Measurements from ENCODE around the gene SPEF1.
"Not testable (repeated sequence)": the region's sequence is repeated elsewhere in the genome, so short reads cannot be mapped to it uniquely, and the experiment has no call there.

Gene SPEF1

GRCh38 chr20:3794701-3795420, 13.6 kb upstream of the SPEF1 start:
- H3K4me3 ChIP-seq (ENCODE audit: low read depth, low read length): peak overlapping the region; percentile 67
- no peak for DNase-seq (ENCODE audit: low read depth)

- H3K4me3 ChIP-seq (ENCODE audit: low read depth, low read length); DNase-seq (ENCODE audit: low read depth): not testable (repeated sequence)
Observed at GRCh38 chr20:3794168-3794567, 12.9 kb upstream of the SPEF1 start.

GRCh38 chr20:3789201-3789600, 8.0 kb upstream of the SPEF1 start:
- not testable (repeated sequence) for DNase-seq (ENCODE audit: low read depth); H3K4me3 ChIP-seq (ENCODE audit: low read depth, low read length)

GRCh38 chr20:3788685-3789155, 7.5 kb upstream of the SPEF1 start:
- H3K4me3 ChIP-seq (ENCODE audit: low read depth, low read length): no peak overlapping the region
- no peak for DNase-seq (ENCODE audit: low read depth)

- no peak for DNase-seq (ENCODE audit: low read depth)
- H3K4me3 ChIP-seq (ENCODE audit: low read depth, low read length): peak overlapping the region; percentile 39
Observed at GRCh38 chr20:3787324-3788014, 6.2 kb upstream of the SPEF1 start.

GRCh38 chr20:3786665-3787323, 5.5 kb upstream of the SPEF1 start, which contains the start of gene CENPB:
CENPB (minus strand) TSS chr20:3786740; CDS start chr20:3786483, 257 bp downstream.
- H3K4me3 ChIP-seq (ENCODE audit: low read depth, low read length): peak within 1 kb of the TSS; percentile 63
- no peak for DNase-seq (ENCODE audit: low read depth)

- peak overlapping the region; percentile 63 for H3K4me3 ChIP-seq (ENCODE audit: low read depth, low read length)
- DNase-seq (ENCODE audit: low read depth): no peak
Observed at GRCh38 chr20:3786126-3786484, 4.9 kb upstream of the SPEF1 start.

- DNase-seq (ENCODE audit: low read depth): no peak
- H3K4me3 ChIP-seq (ENCODE audit: low read depth, low read length): peak overlapping the region; percentile 63
Observed at GRCh38 chr20:3785240-3786125, 4.2 kb upstream of the SPEF1 start.

GRCh38 chr20:3784863-3785239, 3.6 kb upstream of the SPEF1 start:
- DNase-seq (ENCODE audit: low read depth): no peak
- H3K4me3 ChIP-seq (ENCODE audit: low read depth, low read length): peak overlapping the region; percentile 63

GRCh38 chr20:3784216-3784853, 3.1 kb upstream of the SPEF1 start:
- DNase-seq (ENCODE audit: low read depth): no peak
- H3K4me3 ChIP-seq (ENCODE audit: low read depth, low read length): no peak overlapping the region

- no peak for DNase-seq (ENCODE audit: low read depth)
- no peak overlapping the region for H3K4me3 ChIP-seq (ENCODE audit: low read depth, low read length)
Observed at GRCh38 chr20:3783511-3784195, 2.4 kb upstream of the SPEF1 start.

- no peak for DNase-seq (ENCODE audit: low read depth)
- no peak overlapping the region for H3K4me3 ChIP-seq (ENCODE audit: low read depth, low read length)
Observed at GRCh38 chr20:3783068-3783489, 1.8 kb upstream of the SPEF1 start.

- DNase-seq (ENCODE audit: low read depth): no peak
- no peak overlapping the region for H3K4me3 ChIP-seq (ENCODE audit: low read depth, low read length)
Observed at GRCh38 chr20:3782597-3782996, 1.3 kb upstream of the SPEF1 start.

- DNase-seq (ENCODE audit: low read depth): no peak
- H3K4me3 ChIP-seq (ENCODE audit: low read depth, low read length): no peak overlapping the region
Observed at GRCh38 chr20:3778976-3779375, 2.3 kb downstream of the SPEF1 start.

- DNase-seq (ENCODE audit: low read depth): no peak
- H3K4me3 ChIP-seq (ENCODE audit: low read depth, low read length): peak overlapping the region; percentile 51
Observed at GRCh38 chr20:3777716-3778629, 3.3 kb downstream of the SPEF1 start.

GRCh38 chr20:3777381-3777715, 3.9 kb downstream of the SPEF1 start:
- peak overlapping the region; percentile 51 for H3K4me3 ChIP-seq (ENCODE audit: low read depth, low read length)
- no peak for DNase-seq (ENCODE audit: low read depth)

- no peak overlapping the region for H3K4me3 ChIP-seq (ENCODE audit: low read depth, low read length)
- no peak for DNase-seq (ENCODE audit: low read depth)
Observed at GRCh38 chr20:3775457-3776108, 5.7 kb downstream of the SPEF1 start.

Data from skeletal muscle cell (primary cell).